Effector memory CD4-positive, alpha-beta T cell (primary cell): Measurements from ENCODE around the gene TNC.

Experiments used
- DNase-seq, 3 donors: peaks; one replicate each; pipeline ENCODE4 v3.0.0-alpha.2; 2020
- H3K27ac ChIP-seq: 2 replicates; pipeline ENCODE4 v1.7.0; 2013; ENCODE audit warnings: mild to moderate bottlenecking, low read length, moderate library complexity; ENCODE audit not compliant: insufficient read depth, poor library complexity, severe bottlenecking
- H3K27me3 ChIP-seq: replicated peaks from 2 replicates; pipeline ENCODE4 v1.7.0; 2013; ENCODE audit warnings: mild to moderate bottlenecking, low read length; ENCODE audit not compliant: insufficient read depth, control insufficient read depth, poor library complexity, severe bottlenecking
- H3K36me3 ChIP-seq: 2 replicates; pipeline ENCODE4 v1.7.0; 2013; ENCODE audit warnings: mild to moderate bottlenecking, low read length, moderate library complexity; ENCODE audit not compliant: control insufficient read depth, insufficient read depth
- H3K4me1 ChIP-seq: 2 replicates; pipeline ENCODE4 v1.7.0; 2013; ENCODE audit warnings: low read length, mild to moderate bottlenecking; ENCODE audit not compliant: control insufficient read depth, insufficient read depth, poor library complexity, severe bottlenecking
- H3K4me3 ChIP-seq: 2 replicates; pipeline ENCODE4 v1.7.0; 2013; ENCODE audit warnings: low read length, low read depth, mild to moderate bottlenecking; ENCODE audit not compliant: insufficient read depth, poor library complexity, severe bottlenecking
- H3K9me3 ChIP-seq: 2 replicates; pipeline ENCODE4 v1.7.0; 2013; ENCODE audit warnings: mild to moderate bottlenecking, low read length, moderate library complexity; ENCODE audit not compliant: control insufficient read depth

The TNC gene

GRCh38 chr9:115118879-115119218, 892 bp upstream of the TNC start:
- H3K4me3 ChIP-seq: no peak overlapping the region
- no peak for DNase-seq

GRCh38 chr9:115116421-115117284, 1.3 kb downstream of the TNC start:
- H3K9me3 ChIP-seq: no peaks in the 10 kb centered on the region
- H3K27ac ChIP-seq: no peak overlapping the region
- no peak overlapping the region for H3K4me3 ChIP-seq

More at GRCh38 chr9:115118879-115119218, 892 bp upstream of the TNC start:
- Histone ChIP-seq H3K27me3 (peaks cover 6% of the 10 kb centered on the region), H3K4me1 (no peaks in the 10 kb centered on the region), H3K9me3 (no peaks in the 10 kb centered on the region), H3K36me3 (no peaks in the 10 kb centered on the region), H3K27ac (no peak overlapping the region)

GRCh38 chr9:115115924-115116323, 2.0 kb downstream of the TNC start:
- no peak overlapping the region for H3K4me3 ChIP-seq
- no peaks in the 10 kb centered on the region for H3K4me1 ChIP-seq
- H3K36me3 ChIP-seq: no peaks in the 10 kb centered on the region
- peaks cover 9% of the 10 kb centered on the region for H3K27me3 ChIP-seq
- no peak for DNase-seq
- no peak overlapping the region for H3K27ac ChIP-seq
- no peaks in the 10 kb centered on the region for H3K9me3 ChIP-seq

More at GRCh38 chr9:115116421-115117284, 1.3 kb downstream of the TNC start:
- Histone ChIP-seq H3K36me3 (no peaks in the 10 kb centered on the region), H3K4me1 (no peaks in the 10 kb centered on the region), H3K27me3 (peaks cover 9% of the 10 kb centered on the region)
- DNase-seq: no peak

- DNase-seq: no peak
- Histone ChIP-seq H3K36me3 (no peaks in the 10 kb centered on the region), H3K27me3 (peaks cover 9% of the 10 kb centered on the region), H3K4me3 (no peak overlapping the region), H3K4me1 (no peaks in the 10 kb centered on the region), H3K27ac (no peak overlapping the region), H3K9me3 (no peaks in the 10 kb centered on the region)
Observed at GRCh38 chr9:115115117-115115880, 2.7 kb downstream of the TNC start.

GRCh38 chr9:115114546-115114945, 3.4 kb downstream of the TNC start:
- Histone ChIP-seq H3K9me3 (no peaks in the 10 kb centered on the region), H3K27me3 (peaks cover 9% of the 10 kb centered on the region), H3K27ac (no peak overlapping the region), H3K4me3 (no peak overlapping the region), H3K36me3 (no peaks in the 10 kb centered on the region), H3K4me1 (no peaks in the 10 kb centered on the region)
- DNase-seq: no peak

- H3K27ac ChIP-seq: no peak overlapping the region
- no peaks in the 10 kb centered on the region for H3K36me3 ChIP-seq
- no peak for DNase-seq
- H3K4me3 ChIP-seq: no peak overlapping the region
- no peaks in the 10 kb centered on the region for H3K9me3 ChIP-seq
- H3K4me1 ChIP-seq: no peaks in the 10 kb centered on the region
- H3K27me3 ChIP-seq: peaks cover 9% of the 10 kb centered on the region
Observed at GRCh38 chr9:115114084-115114483, 3.9 kb downstream of the TNC start.

GRCh38 chr9:115111874-115112273, 6.1 kb downstream of the TNC start:
- no peak for DNase-seq
- H3K4me3 ChIP-seq: no peak overlapping the region
- H3K27me3 ChIP-seq: peaks cover 3% of the 10 kb centered on the region
- no peaks in the 10 kb centered on the region for H3K36me3 ChIP-seq
- no peak overlapping the region for H3K27ac ChIP-seq
- H3K4me1 ChIP-seq: no peaks in the 10 kb centered on the region
- no peaks in the 10 kb centered on the region for H3K9me3 ChIP-seq

- Histone ChIP-seq H3K9me3 (no peaks in the 10 kb centered on the region), H3K27me3 (peaks cover 3% of the 10 kb centered on the region), H3K36me3 (no peaks in the 10 kb centered on the region), H3K27ac (no peak overlapping the region), H3K4me3 (no peak overlapping the region), H3K4me1 (no peaks in the 10 kb centered on the region)
- DNase-seq: no peak
Observed at GRCh38 chr9:115109486-115109885, 8.5 kb downstream of the TNC start.

- no peaks in the 10 kb centered on the region for H3K9me3 ChIP-seq
- H3K27me3 ChIP-seq: peaks cover 3% of the 10 kb centered on the region
- H3K4me1 ChIP-seq: no peaks in the 10 kb centered on the region
- H3K36me3 ChIP-seq: no peaks in the 10 kb centered on the region
- H3K27ac ChIP-seq: no peak overlapping the region
- no peak overlapping the region for H3K4me3 ChIP-seq
- no peak for DNase-seq
Observed at GRCh38 chr9:115107701-115108100, 10.3 kb downstream of the TNC start.

GRCh38 chr9:115106642-115107041, 11.3 kb downstream of the TNC start:
- no peaks in the 10 kb centered on the region for H3K9me3 ChIP-seq
- H3K4me1 ChIP-seq: no peaks in the 10 kb centered on the region
- no peak for DNase-seq
- no peak overlapping the region for H3K27ac ChIP-seq
- no peak overlapping the region for H3K4me3 ChIP-seq
- no peaks in the 10 kb centered on the region for H3K36me3 ChIP-seq
- no peaks in the 10 kb centered on the region for H3K27me3 ChIP-seq
